ENCODE data around the gene NGLY1.

GRCh38 chr3:25821746-25822573 is 38.7 kb upstream of the NGLY1 start:
- TF ChIP-seq POLR2A (IDR thresholded peaks at IDR 0.05) (no peak), CTCF (IDR thresholded peaks at IDR 0.05) (no peak), POLR2AphosphoS5 (IDR thresholded peaks at IDR 0.05; ENCODE audit: insufficient read depth in 1 of 2, low read depth in 1 of 2) (no peak)
